HCT116 (cell line): ENCODE results near the gene CNTNAP5.

Source experiments
- EZH2 ChIP-seq: fragments of 200-600 bp; sonication (generic); IDR thresholded peaks from 2 replicates; pipeline ENCODE4 v1.6.1; 2017; ENCODE audit warnings: antibody characterized with exemption, mixed run types
- EZH2phosphoT487 ChIP-seq: fragments of 200-600 bp; IDR thresholded peaks from 2 replicates; pipeline ENCODE4 v1.6.1; 2018; ENCODE audit warnings: antibody characterized with exemption, borderline replicate concordance
- JUND ChIP-seq: IDR thresholded peaks from 2 replicates; pipeline ENCODE4 v1.6.1; 2012
- MAX ChIP-seq: IDR thresholded peaks from 2 replicates; pipeline ENCODE4 v1.6.1; 2012
- POLR2A ChIP-seq: IDR thresholded peaks from 2 replicates; pipeline ENCODE4 v1.7.0; 2011; ENCODE audit warnings: borderline replicate concordance; ENCODE audit not compliant: insufficient read depth, insufficient read length; ENCODE audit errors: extremely low read depth
- POLR2AphosphoS5 ChIP-seq: IDR thresholded peaks from 2 replicates; pipeline ENCODE4 v1.6.1; 2011; ENCODE audit warnings: mild to moderate bottlenecking, low read depth, low read length, moderate library complexity
- RAD21 ChIP-seq: IDR thresholded peaks from 2 replicates; pipeline ENCODE4 v1.6.1; 2012; ENCODE audit warnings: low read depth, mild to moderate bottlenecking
- YY1 ChIP-seq: IDR thresholded peaks from 2 replicates; pipeline ENCODE4 v1.6.1; 2011; ENCODE audit warnings: low read length, low read depth, moderate library complexity, mild to moderate bottlenecking; ENCODE audit not compliant: insufficient replicate concordance; ENCODE audit errors: extremely low read depth
- ZFX ChIP-seq: fragments of 450-650 bp; IDR thresholded peaks from 2 replicates; pipeline ENCODE4 v1.6.1; 2017
- TF ChIP-seq, protein P1 (sequence below), 3 experiments: fragments of 200-600 bp in 1 of 3; sonication (generic) in 1 of 3; IDR thresholded peaks in 2 of 3; conservative IDR thresholded peaks in 1 of 3; 2 replicates each; pipeline ENCODE4 v1.5.1; 2012 to 2017; ENCODE audit warnings: low read depth in 2 of 3, low read length in 2 of 3, antibody characterized with exemption in 1 of 3, borderline replicate concordance in 1 of 3, control low read depth in 1 of 3, mild to moderate bottlenecking in 1 of 3, mixed read lengths in 1 of 3, mixed run types in 1 of 3, moderate library complexity in 1 of 3; ENCODE audit not compliant: insufficient read depth in 1 of 3

- TF ChIP-seq, protein P1, sequence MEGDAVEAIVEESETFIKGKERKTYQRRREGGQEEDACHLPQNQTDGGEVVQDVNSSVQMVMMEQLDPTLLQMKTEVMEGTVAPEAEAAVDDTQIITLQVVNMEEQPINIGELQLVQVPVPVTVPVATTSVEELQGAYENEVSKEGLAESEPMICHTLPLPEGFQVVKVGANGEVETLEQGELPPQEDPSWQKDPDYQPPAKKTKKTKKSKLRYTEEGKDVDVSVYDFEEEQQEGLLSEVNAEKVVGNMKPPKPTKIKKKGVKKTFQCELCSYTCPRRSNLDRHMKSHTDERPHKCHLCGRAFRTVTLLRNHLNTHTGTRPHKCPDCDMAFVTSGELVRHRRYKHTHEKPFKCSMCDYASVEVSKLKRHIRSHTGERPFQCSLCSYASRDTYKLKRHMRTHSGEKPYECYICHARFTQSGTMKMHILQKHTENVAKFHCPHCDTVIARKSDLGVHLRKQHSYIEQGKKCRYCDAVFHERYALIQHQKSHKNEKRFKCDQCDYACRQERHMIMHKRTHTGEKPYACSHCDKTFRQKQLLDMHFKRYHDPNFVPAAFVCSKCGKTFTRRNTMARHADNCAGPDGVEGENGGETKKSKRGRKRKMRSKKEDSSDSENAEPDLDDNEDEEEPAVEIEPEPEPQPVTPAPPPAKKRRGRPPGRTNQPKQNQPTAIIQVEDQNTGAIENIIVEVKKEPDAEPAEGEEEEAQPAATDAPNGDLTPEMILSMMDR (IDR thresholded peaks at IDR 0.05 in 2 of 3, conservative IDR thresholded peaks at IDR 0.05 in 1 of 3; ENCODE audit: borderline replicate concordance in 1 of 3, insufficient read depth in 1 of 3, low read depth in 2 of 3, low read length in 2 of 3) = no peak
- TF ChIP-seq YY1 (no peak), EZH2phosphoT487 (no peak), RAD21 (no peak), MAX (no peak), POLR2A (no peak), JUND (no peak), EZH2 (no peak), POLR2AphosphoS5 (no peak), ZFX (no peak)
These were observed 229.5 kb downstream of the CNTNAP5 start for GRCh38 chr2:124254621-124255020.
